ENCODE results near the gene CLK2. TPM values are rescaled to one million over a fixed set of nuclear protein-coding genes. Genes with fewer than 3 reads are reported as not detected.

CLK2 gene
- total and polyA plus RNA-seq, 9 of the 15 experiments (the other 6 are each of a cell fraction or from before 2014, with no cell fraction given), result 13.5 to 81.4 (median 39.6) TPM

GRCh38 chr1:155255243-155256007 lies 17.9 kb downstream of the CLK2 start, which contains the start of gene ENTREP3 (continued):
- TF ChIP-seq ZNF175 (CRISPR knock-in tag; IDR thresholded peaks at IDR 0.05; ENCODE audit: low read depth) (no peak), TOE1 (IDR thresholded peaks at IDR 0.05; ENCODE audit: borderline replicate concordance) (peak; percentile 55; the same call in 1 of the 2 replicates), TOE1 (CRISPR knock-in tag; IDR thresholded peaks at IDR 0.05; ENCODE audit: borderline replicate concordance, low read depth) (no peak), SREBF2 (CRISPR knock-in tag; IDR thresholded peaks at IDR 0.05) (no peak), CEBPB (tag; IDR thresholded peaks at IDR 0.05) (no peak), NR0B1 (IDR thresholded peaks at IDR 0.05; ENCODE audit: partially characterized antibody) (no peak), TFAP4 (CRISPR knock-in tag; IDR thresholded peaks at IDR 0.05; ENCODE audit: borderline replicate concordance) (peak; percentile 78), ILK (tag; IDR thresholded peaks at IDR 0.05; ENCODE audit: borderline replicate concordance, low read depth) (no peak), ZC3H4 (CRISPR knock-in tag; IDR thresholded peaks at IDR 0.05; ENCODE audit: borderline replicate concordance) (no peak), ZNF232 (CRISPR knock-in tag; IDR thresholded peaks at IDR 0.05) (no peak), HOXB6 (CRISPR knock-in tag; IDR thresholded peaks at IDR 0.05; ENCODE audit: borderline replicate concordance) (no peak), THAP7 (CRISPR knock-in tag; IDR thresholded peaks at IDR 0.05) (no peak), ZC3H11A (IDR thresholded peaks at IDR 0.05; ENCODE audit: low read depth, low read length) (no peak), CBX3 (IDR thresholded peaks at IDR 0.05; ENCODE audit: borderline replicate concordance in 1 of 2, low read length in 2 of 2) (no peak; a peak in 1 of 3 replicates), TCF15 (CRISPR knock-in tag; IDR thresholded peaks at IDR 0.05) (no peak), ZNF551 (CRISPR knock-in tag; IDR thresholded peaks at IDR 0.05) (no peak), AFF4 (CRISPR knock-in tag; IDR thresholded peaks at IDR 0.05) (0 out of 2 replicates have a peak, but pooled peaks have one; percentile 33), ZNF174 (CRISPR knock-in tag; IDR thresholded peaks at IDR 0.05) (no peak), LEF1 (IDR thresholded peaks at IDR 0.05) (no peak), ZFP1 (CRISPR knock-in tag; IDR thresholded peaks at IDR 0.05) (no peak), DDX20 (tag; IDR thresholded peaks at IDR 0.05; ENCODE audit: low read depth) (no peak)
